Measurements from ENCODE around the gene ABCC3.
"Not testable (repeated sequence)": the region's sequence is repeated elsewhere in the genome, so short reads cannot be mapped to it uniquely, and the experiment has no call there.

ABCC3 gene

DNA sequence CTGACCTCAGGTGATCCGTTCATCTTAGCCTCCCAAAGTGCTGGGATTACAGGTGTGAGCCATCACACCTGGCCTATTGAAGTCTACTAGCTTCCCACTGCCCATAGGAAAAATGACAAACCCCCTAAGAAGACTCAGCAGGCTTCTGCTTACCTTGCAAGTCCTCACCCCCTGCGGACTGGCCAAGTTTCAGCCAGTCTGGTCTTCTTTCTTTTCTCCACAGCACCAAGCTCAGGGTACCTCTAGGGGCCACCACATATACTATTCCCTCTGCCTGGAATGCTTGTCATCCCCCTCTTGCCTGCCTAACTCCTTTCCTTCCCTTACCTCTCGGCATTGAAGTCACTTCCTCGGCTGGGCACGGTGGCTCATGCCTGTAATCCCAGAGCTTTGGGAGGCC lies 31.2 kb downstream of the ABCC3 start:
- in situ Hi-C loops (cut with MboI; ENCODE audit: low sequenced_read_pairs), result no loop called here

GRCh38 chr17:50666316-50666715 lies 31.6 kb downstream of the ABCC3 start:
- in situ Hi-C loops (cut with MboI; ENCODE audit: low sequenced_read_pairs), result no loop called here

- in situ Hi-C loops (cut with MboI; ENCODE audit: low sequenced_read_pairs), result no loop called here
Observed at GRCh38 chr17:50667259-50668024, 32.8 kb downstream of the ABCC3 start.

GRCh38 chr17:50668025-50668837 lies 33.5 kb downstream of the ABCC3 start:
- in situ Hi-C loops (cut with MboI; ENCODE audit: low sequenced_read_pairs), result no loop called here

DNA sequence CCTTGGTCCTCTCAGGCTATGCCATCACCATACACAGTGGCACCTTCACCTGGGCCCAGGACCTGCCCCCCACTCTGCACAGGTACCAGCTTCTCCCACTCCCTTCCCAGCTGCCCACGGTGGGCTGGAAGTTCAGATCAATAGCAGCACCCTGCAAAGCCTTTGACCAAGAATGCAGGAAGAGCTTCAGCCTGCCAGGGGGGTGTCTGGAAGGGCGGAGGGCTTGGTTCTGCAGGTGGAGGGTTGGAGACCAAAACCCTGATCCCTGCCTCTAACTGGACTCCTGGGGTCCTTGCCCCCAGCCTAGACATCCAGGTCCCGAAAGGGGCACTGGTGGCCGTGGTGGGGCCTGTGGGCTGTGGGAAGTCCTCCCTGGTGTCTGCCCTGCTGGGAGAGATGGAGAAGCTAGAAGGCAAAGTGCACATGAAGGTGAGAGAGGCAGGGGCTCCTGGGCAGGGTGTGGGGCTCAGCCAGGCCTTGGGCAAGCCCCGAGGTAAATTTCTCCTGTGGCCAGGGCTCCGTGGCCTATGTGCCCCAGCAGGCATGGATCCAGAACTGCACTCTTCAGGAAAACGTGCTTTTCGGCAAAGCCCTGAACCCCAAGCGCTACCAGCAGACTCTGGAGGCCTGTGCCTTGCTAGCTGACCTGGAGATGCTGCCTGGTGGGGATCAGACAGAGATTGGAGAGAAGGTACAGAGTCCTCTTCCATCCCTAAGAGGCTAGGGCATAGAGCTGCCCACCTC lies 34.3 kb downstream of the ABCC3 start:
- in situ Hi-C loops (cut with MboI; ENCODE audit: low sequenced_read_pairs), result no loop called here

DNA sequence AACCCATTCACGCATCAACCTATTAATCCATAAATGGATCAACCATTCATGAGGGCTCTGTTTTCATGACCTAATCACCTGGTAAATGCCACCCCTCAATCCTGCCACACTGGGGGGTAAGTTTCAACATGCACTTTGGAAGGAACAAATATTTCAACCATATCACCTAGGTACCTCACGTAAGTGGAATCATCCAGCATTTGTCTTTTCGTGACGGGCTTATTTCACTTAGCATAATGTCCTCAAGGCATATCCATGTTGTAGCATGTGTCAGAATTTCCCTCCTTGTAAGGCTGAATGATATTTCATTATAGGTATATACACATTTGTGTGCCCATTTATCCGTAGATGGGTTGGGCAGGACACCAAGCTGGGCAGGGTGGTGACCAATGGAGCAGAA lies 37.4 kb downstream of the ABCC3 start:
- in situ Hi-C loops (cut with MboI; ENCODE audit: low sequenced_read_pairs), result no loop called here

GRCh38 chr17:50672831-50673551 lies 38.3 kb downstream of the ABCC3 start:
- in situ Hi-C loops (cut with MboI; ENCODE audit: low sequenced_read_pairs), result no loop called here

DNA sequence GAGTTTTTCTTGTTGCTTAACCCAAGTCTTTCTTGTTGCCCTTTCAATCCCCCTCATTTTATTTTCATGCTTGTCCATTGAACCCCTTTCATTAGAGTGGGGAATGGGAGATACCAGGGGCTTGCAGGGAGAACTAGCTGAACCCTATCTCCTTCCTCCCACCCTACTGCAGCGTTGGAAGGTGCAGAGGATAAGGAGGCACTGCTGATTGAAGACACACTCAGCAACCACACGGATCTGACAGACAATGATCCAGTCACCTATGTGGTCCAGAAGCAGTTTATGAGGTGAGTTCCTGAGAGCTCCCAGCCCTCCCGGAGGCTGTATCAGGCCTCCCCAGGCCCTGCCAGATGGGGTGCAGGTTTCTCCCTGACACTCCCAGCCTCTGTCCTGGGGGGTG lies 40.5 kb downstream of the ABCC3 start:
- in situ Hi-C loops (cut with MboI; ENCODE audit: low sequenced_read_pairs), result no loop called here

DNA sequence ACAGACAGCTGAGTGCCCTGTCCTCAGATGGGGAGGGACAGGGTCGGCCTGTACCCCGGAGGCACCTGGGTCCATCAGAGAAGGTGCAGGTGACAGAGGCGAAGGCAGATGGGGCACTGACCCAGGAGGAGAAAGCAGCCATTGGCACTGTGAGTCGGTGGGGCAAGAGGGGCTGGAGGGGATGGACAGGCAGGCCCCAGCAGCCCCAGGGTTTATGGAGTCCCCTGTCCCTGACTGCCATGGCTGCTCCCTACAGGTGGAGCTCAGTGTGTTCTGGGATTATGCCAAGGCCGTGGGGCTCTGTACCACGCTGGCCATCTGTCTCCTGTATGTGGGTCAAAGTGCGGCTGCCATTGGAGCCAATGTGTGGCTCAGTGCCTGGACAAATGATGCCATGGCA lies 40.9 kb downstream of the ABCC3 start:
- in situ Hi-C loops (cut with MboI; ENCODE audit: low sequenced_read_pairs), result no loop called here

DNA sequence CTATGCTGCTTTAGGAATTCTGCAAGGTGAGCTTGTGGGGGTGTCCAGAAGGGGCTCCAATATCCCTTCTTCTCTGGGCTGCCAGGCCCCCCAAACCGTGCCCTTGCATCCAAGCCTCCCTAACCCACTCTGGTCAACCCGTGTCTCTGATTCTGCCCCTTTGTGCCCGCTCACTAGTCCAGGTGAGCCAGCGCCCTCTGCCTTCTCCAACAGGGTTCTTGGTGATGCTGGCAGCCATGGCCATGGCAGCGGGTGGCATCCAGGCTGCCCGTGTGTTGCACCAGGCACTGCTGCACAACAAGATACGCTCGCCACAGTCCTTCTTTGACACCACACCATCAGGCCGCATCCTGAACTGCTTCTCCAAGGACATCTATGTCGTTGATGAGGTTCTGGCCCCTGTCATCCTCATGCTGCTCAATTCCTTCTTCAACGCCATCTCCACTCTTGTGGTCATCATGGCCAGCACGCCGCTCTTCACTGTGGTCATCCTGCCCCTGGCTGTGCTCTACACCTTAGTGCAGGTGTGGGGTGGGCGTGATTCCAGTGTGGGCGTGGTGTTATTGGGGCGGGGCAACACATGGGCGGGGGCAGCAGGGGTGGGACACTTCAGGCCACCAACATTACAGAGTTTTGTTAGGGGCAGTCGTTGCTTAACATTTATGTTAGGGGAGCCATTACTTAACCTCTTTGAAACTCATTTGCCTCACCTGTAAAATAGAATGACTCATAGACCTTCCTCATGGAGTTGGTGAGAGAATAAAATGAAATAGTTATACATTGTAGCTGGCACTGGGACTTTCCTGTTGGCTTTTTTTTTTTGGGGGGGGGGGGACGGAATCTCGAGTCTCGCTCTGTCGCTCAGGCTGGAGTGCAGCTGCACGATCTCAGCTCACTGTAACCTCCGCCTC lies 41.6 kb downstream of the ABCC3 start:
- in situ Hi-C loops (cut with MboI; ENCODE audit: low sequenced_read_pairs), result no loop called here

DNA sequence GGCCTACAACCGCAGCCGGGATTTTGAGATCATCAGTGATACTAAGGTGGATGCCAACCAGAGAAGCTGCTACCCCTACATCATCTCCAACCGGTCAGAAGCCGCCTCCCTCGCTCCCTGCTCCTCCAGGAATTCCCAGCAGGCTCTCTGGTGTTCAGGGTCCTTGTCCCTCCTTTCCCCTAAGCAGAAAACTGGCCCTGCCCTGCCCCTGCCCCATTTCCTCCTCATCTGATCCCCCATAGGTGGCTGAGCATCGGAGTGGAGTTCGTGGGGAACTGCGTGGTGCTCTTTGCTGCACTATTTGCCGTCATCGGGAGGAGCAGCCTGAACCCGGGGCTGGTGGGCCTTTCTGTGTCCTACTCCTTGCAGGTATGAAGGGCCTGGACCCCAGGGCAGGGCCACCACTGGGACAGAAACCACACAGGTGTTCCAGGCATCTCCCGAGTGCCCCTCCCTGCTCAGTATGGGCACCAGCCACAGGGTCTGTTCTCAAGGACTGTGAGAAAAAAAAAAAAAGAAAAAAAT lies 43.2 kb downstream of the ABCC3 start:
- in situ Hi-C loops (cut with MboI; ENCODE audit: low sequenced_read_pairs), result no loop called here

DNA sequence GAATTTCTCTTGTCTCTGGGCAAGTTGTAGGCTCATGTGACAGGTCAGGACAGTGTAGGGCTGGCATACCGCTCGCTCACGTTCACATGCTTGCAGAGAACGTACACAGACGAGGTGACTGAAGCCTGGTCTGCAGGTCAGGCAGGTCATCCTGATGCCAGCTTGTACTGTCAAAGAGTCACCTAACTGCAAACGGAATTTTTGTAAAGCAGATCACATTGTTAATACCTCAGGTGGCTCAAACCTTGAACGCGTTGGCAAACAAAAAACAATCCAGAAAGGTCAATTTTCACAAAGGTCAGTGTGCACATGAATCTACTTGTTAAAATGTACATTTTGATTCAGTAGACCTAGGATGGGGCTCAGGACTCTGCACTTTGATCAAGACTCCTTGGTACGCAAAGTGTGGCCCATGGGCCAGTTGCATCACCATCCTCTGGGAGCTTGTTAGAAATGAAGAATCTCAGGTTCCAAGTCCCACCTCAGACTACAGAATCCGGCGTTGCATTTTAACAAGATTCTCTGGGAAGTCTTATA lies 44.4 kb downstream of the ABCC3 start:
- in situ Hi-C loops (cut with MboI; ENCODE audit: low sequenced_read_pairs), result no loop called here

DNA sequence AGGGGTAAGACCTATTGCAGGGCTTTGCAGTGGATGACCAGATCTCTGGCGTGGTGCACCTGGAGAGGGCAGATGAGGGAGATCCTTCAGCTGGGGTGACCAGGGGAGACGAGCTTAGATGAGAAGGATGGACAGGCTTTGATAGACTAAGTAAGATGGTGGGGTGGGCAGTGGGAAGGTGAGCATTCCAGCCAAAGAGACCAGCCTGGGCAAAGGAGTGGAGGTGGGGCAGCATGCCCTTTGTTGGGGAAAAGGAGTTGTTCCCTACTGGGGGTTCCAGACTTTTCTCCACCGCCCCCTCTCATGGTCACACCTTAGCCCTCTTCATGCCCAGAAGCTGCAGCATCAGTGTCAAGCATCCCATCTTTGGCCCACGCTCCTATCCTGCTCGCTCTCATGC lies 45.4 kb downstream of the ABCC3 start:
- in situ Hi-C loops (cut with MboI; ENCODE audit: low sequenced_read_pairs), result no loop called here

- in situ Hi-C loops (cut with MboI; ENCODE audit: low sequenced_read_pairs), result not testable (repeated sequence)
Observed at GRCh38 chr17:50680543-50681262, 46.0 kb downstream of the ABCC3 start.

GRCh38 chr17:50681263-50682200 lies 46.9 kb downstream of the ABCC3 start:
- in situ Hi-C loops (cut with MboI; ENCODE audit: low sequenced_read_pairs), result no loop called here

DNA sequence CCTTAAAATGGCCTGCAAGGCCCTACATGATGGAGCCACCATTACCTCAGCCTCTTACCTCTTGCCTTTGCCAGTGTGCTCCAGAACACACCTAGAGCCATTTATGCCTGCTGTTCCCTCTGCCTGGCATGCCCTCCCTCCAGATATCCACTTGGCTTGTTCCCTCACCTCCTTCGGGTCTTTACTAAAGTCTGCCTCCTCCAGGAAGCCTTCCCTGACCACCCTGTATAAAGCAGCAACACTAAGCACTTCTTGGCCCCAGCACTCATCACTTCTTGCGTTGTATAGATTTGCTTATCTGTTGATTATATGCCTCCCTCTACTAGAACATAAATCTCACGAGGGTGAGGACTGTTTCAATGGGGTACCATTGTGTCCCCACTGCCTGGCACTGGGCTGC lies 47.8 kb downstream of the ABCC3 start:
- in situ Hi-C loops (cut with MboI; ENCODE audit: low sequenced_read_pairs), result no loop called here

- in situ Hi-C loops (cut with MboI; ENCODE audit: low sequenced_read_pairs), result no loop called here
Observed at GRCh38 chr17:50682938-50683337, 48.3 kb downstream of the ABCC3 start.
